K562 (cell line): ENCODE measurements around the gene PGPEP1. TPM values are rescaled to one million over a fixed set of nuclear protein-coding genes. Genes with fewer than 3 reads are reported as not detected.

Source experiments
- ASH1L ChIP-seq: fragments of 450-650 bp; IDR thresholded peaks from 2 replicates; pipeline ENCODE4 v1.6.1; 2018; ENCODE audit warnings: borderline replicate concordance, mild to moderate bottlenecking, low read depth; ENCODE audit not compliant: partially characterized antibody
- E2F1 ChIP-seq: sonication (generic); formaldehyde crosslinking; IDR thresholded peaks from 2 replicates; pipeline ENCODE4 v1.8.1; 2023; ENCODE audit warnings: mild to moderate bottlenecking, missing genetic modification reagents, moderate library complexity
- E2F4 ChIP-seq: sonication (generic); formaldehyde crosslinking; IDR thresholded peaks from 2 replicates; pipeline ENCODE4 v1.8.0; 2022; ENCODE audit warnings: mild to moderate bottlenecking, low read depth, missing genetic modification reagents
- ESRRA ChIP-seq: fragments of 450-650 bp; IDR thresholded peaks from 2 replicates; pipeline ENCODE4 v1.6.1; 2014; ENCODE audit warnings: low read depth, mild to moderate bottlenecking, moderate library complexity, borderline replicate concordance
- FOXK1 ChIP-seq: sonication (generic); formaldehyde crosslinking; IDR thresholded peaks from 2 replicates; pipeline ENCODE4 v1.8.0; 2022; ENCODE audit warnings: missing genetic modification reagents, mild to moderate bottlenecking, borderline replicate concordance
- FOXO4 ChIP-seq: fragments of 450-650 bp; formaldehyde crosslinking; IDR thresholded peaks from 2 replicates; pipeline ENCODE4 v1.4.0; 2020; ENCODE audit warnings: mild to moderate bottlenecking, moderate library complexity
- GATAD2A ChIP-seq: fragments of 450-650 bp; IDR thresholded peaks from 2 replicates; pipeline ENCODE4 v1.6.1; 2017
- KDM1A ChIP-seq, 2 experiments: fragments of 450-650 bp; IDR thresholded peaks; 2 replicates each; pipeline ENCODE4 v1.6.1; 2016; ENCODE audit warnings: mild to moderate bottlenecking in 2 of 2
- MAX ChIP-seq: sonication (generic); formaldehyde crosslinking; IDR thresholded peaks from 2 replicates; pipeline ENCODE4 v1.9.0; 2022; ENCODE audit warnings: mild to moderate bottlenecking, missing genetic modification reagents
- MTA1 ChIP-seq: fragments of 450-650 bp; IDR thresholded peaks from 2 replicates; pipeline ENCODE4 v1.6.1; 2017; ENCODE audit warnings: borderline replicate concordance
- NCOA2 ChIP-seq, 2 experiments: fragments of 450-650 bp; IDR thresholded peaks; 2 replicates each; pipeline ENCODE4 v1.6.1; 2018; ENCODE audit warnings: mild to moderate bottlenecking in 2 of 2, moderate library complexity in 1 of 2; ENCODE audit not compliant: partially characterized antibody in 2 of 2
- NCOR1 ChIP-seq: fragments of 450-650 bp; IDR thresholded peaks from 2 replicates; pipeline ENCODE4 v1.6.1; 2016; ENCODE audit warnings: mild to moderate bottlenecking, moderate library complexity
- NFATC3 ChIP-seq: fragments of 450-650 bp; IDR thresholded peaks from 2 replicates; pipeline ENCODE4 v1.6.1; 2017; ENCODE audit warnings: mild to moderate bottlenecking
- RBM14 ChIP-seq: fragments of 200-400 bp; formaldehyde crosslinking; IDR thresholded peaks from 2 replicates; pipeline ENCODE4 v1.6.1; 2018; ENCODE audit warnings: low read depth, mild to moderate bottlenecking, low read length, moderate library complexity, borderline replicate concordance; ENCODE audit not compliant: insufficient read depth
- RBM34 ChIP-seq: fragments of 200-400 bp; formaldehyde crosslinking; IDR thresholded peaks from 2 replicates; pipeline ENCODE4 v1.6.1; 2018; ENCODE audit warnings: low read length, borderline replicate concordance; ENCODE audit not compliant: insufficient read depth
- SMAD1 ChIP-seq: fragments of 150-350 bp; IDR thresholded peaks from 2 replicates; pipeline ENCODE4 v1.6.1; 2014; ENCODE audit warnings: low read length, low read depth; ENCODE audit not compliant: partially characterized antibody
- TAF15 ChIP-seq: fragments of 200-400 bp; formaldehyde crosslinking; IDR thresholded peaks from 2 replicates; pipeline ENCODE4 v1.6.1; 2017; ENCODE audit warnings: mild to moderate bottlenecking, low read depth, low read length, moderate library complexity
- TEAD1 ChIP-seq, 2 experiments: fragments of 450-650 bp in 1 of 2; sonication (generic) in 1 of 2; formaldehyde crosslinking; IDR thresholded peaks; 2 replicates each; pipeline versions ENCODE4 v1.4.0 to v1.8.0; 2020 to 2022; ENCODE audit warnings: mild to moderate bottlenecking in 2 of 2, missing genetic modification reagents in 1 of 2
- ZBTB1 ChIP-seq: sonication (generic); formaldehyde crosslinking; IDR thresholded peaks from 2 replicates; pipeline ENCODE4 v1.8.1; 2023; ENCODE audit warnings: missing genetic modification reagents, low read depth, mild to moderate bottlenecking, borderline replicate concordance
- ZBTB9 ChIP-seq: fragments of 450-650 bp; formaldehyde crosslinking; IDR thresholded peaks from 2 replicates; pipeline ENCODE4 v1.4.0; 2020; ENCODE audit warnings: mild to moderate bottlenecking, moderate library complexity
- ZNF143 ChIP-seq: sonication (generic); formaldehyde crosslinking; IDR thresholded peaks from 2 replicates; pipeline ENCODE4 v1.9.0; 2022; ENCODE audit warnings: mild to moderate bottlenecking, missing genetic modification reagents
- ZNF696 ChIP-seq: fragments of 250-450 bp; sonication (Bioruptor Pico); conservative IDR thresholded peaks from 2 replicates; pipeline ENCODE4 v1.4.0; 2020; ENCODE audit warnings: mild to moderate bottlenecking, moderate library complexity
- ZZZ3 ChIP-seq: fragments of 450-650 bp; IDR thresholded peaks from 2 replicates; pipeline ENCODE4 v1.6.1; 2016; ENCODE audit warnings: antibody characterized with exemption, mild to moderate bottlenecking, moderate library complexity
- polyA plus RNA-seq, 8 experiments: library from polyadenylated mRNA; depleted of rRNA in 4 of 8; stranded (reverse) in 5 of 8; unstranded in 3 of 8; fragments of >200 nt; fragmentation: Nextera tagmentation in 2 of 8; fragmentation: Illumina TruSeq in 1 of 8; extraction: Ambion mirVana in 2 of 8; extraction: Trizol in 1 of 8; gene quantifications; 2 replicates each; pipeline versions ENCODE4 v1.2.1 to v1.2.3, GENCODE V29; 2011 to 2014; ENCODE audit warnings: inconsistent platforms in 1 of 8, missing spikeins in 1 of 8
- total RNA-seq, 7 experiments: library from RNA; depleted of rRNA in 6 of 7; stranded (reverse); fragments of >200 nt in 6 of 7; fragmentation: Illumina TruSeq in 2 of 7; extraction: Trizol in 2 of 7; gene quantifications; 2 replicates each; pipeline versions ENCODE4 v1.2.1 to v1.2.3, GENCODE V29; 2011 to 2021; ENCODE audit warnings: low replicate concordance in 1 of 7

Gene PGPEP1
- total and polyA plus RNA-seq, 9 of the 15 experiments (the other 6 are each of a cell fraction or from before 2014, with no cell fraction given): 10.0 to 69.6 (median 33.5) TPM

- no peak for TF ChIP-seq ASH1L
- no peak for TF ChIP-seq ZZZ3
- TF ChIP-seq MAX (CRISPR knock-in tag): no peak
- no peak; the same call in 1 of the 2 replicates for TF ChIP-seq NCOR1
- TF ChIP-seq TAF15: no peak
- no peak for TF ChIP-seq E2F4 (CRISPR knock-in tag)
- TF ChIP-seq SMAD1: no peak
- TF ChIP-seq NFATC3: no peak
- TF ChIP-seq TEAD1 (CRISPR knock-in tag; IDR thresholded peaks at IDR 0.05): 0 out of 4 replicates have a peak, but pooled peaks of 1 of the 2 experiments have one; percentile 1
- no peak for TF ChIP-seq GATAD2A
- no peak for TF ChIP-seq NCOA2 (IDR thresholded peaks at IDR 0.05; ENCODE audit: partially characterized antibody in 2 of 2)
- TF ChIP-seq ZBTB1 (CRISPR knock-in tag): no peak
- no peak for TF ChIP-seq RBM34
- TF ChIP-seq ZBTB9 (CRISPR knock-in tag): no peak
- no peak for TF ChIP-seq MTA1
- TF ChIP-seq RBM14: no peak
- peak; percentile 47 for TF ChIP-seq ESRRA
- peak; percentile 30 to 83; a peak in 3 of 4 replicates for TF ChIP-seq KDM1A (IDR thresholded peaks at IDR 0.05)
- 0 out of 2 replicates have a peak, but pooled peaks have one; percentile 29 for TF ChIP-seq FOXK1 (CRISPR knock-in tag)
- no peak for TF ChIP-seq ZNF696
- 0 out of 2 replicates have a peak, but pooled peaks have one; percentile 46 for TF ChIP-seq ZNF143
- peak; percentile 42; the same call in 1 of the 2 replicates for TF ChIP-seq E2F1 (CRISPR knock-in tag)
- TF ChIP-seq FOXO4 (CRISPR knock-in tag): no peak
These were observed 48.7 kb downstream of the PGPEP1 start (continued) for GRCh38 chr19:18388960-18389725.
